ENCODE measurements around the gene CELA3A.
"Not testable (repeated sequence)": the region's sequence is repeated elsewhere in the genome, so short reads cannot be mapped to it uniquely, and the experiment has no call there.

The CELA3A gene

GRCh38 chr1:22001409-22001808, at the start of gene CELA3A:
CELA3A (plus strand) TSS chr1:22001657; CDS start chr1:22001675, 18 bp downstream.
- no peak for DNase-seq (ENCODE audit: low spot score)

- DNase-seq (ENCODE audit: low spot score): no peak
Observed at GRCh38 chr1:21952786-21953520, 48.5 kb upstream of the CELA3A start.

- DNase-seq (ENCODE audit: low spot score): no peak
Observed at GRCh38 chr1:21955058-21955457, 46.4 kb upstream of the CELA3A start.

GRCh38 chr1:21955501-21956281, 45.8 kb upstream of the CELA3A start:
- no peak for DNase-seq (ENCODE audit: low spot score)

GRCh38 chr1:21956720-21957552, 44.5 kb upstream of the CELA3A start:
- DNase-seq (ENCODE audit: low spot score): peak; percentile 32

- no peak for DNase-seq (ENCODE audit: low spot score)
Observed at GRCh38 chr1:21961337-21961736, 40.1 kb upstream of the CELA3A start.

GRCh38 chr1:21961799-21962198, 39.7 kb upstream of the CELA3A start:
- no peak for DNase-seq (ENCODE audit: low spot score)

GRCh38 chr1:21963477-21964217, 37.8 kb upstream of the CELA3A start:
- peak; percentile 80 for DNase-seq (ENCODE audit: low spot score)

- DNase-seq (ENCODE audit: low spot score): peak; percentile 66
Observed at GRCh38 chr1:21966247-21967000, 35.0 kb upstream of the CELA3A start.

GRCh38 chr1:21967216-21967615, 34.2 kb upstream of the CELA3A start:
- not testable (repeated sequence) for DNase-seq (ENCODE audit: low spot score)

GRCh38 chr1:21969066-21969465, 32.4 kb upstream of the CELA3A start:
- not testable (repeated sequence) for DNase-seq (ENCODE audit: low spot score)

GRCh38 chr1:21970523-21970922, 30.9 kb upstream of the CELA3A start:
- DNase-seq (ENCODE audit: low spot score): not testable (repeated sequence)

- DNase-seq (ENCODE audit: low spot score): not testable (repeated sequence)
Observed at GRCh38 chr1:21972973-21973441, 28.4 kb upstream of the CELA3A start.

GRCh38 chr1:21973948-21974347, 27.5 kb upstream of the CELA3A start:
- not testable (repeated sequence) for DNase-seq (ENCODE audit: low spot score)

GRCh38 chr1:21974699-21975098, 26.8 kb upstream of the CELA3A start:
- DNase-seq (ENCODE audit: low spot score): not testable (repeated sequence)

GRCh38 chr1:21975296-21975695, 26.2 kb upstream of the CELA3A start:
- not testable (repeated sequence) for DNase-seq (ENCODE audit: low spot score)

- not testable (repeated sequence) for DNase-seq (ENCODE audit: low spot score)
Observed at GRCh38 chr1:21976703-21977239, 24.7 kb upstream of the CELA3A start, which contains the start of gene CELA3B. CELA3B (plus strand) TSS chr1:21977022; CDS start chr1:21977040, 18 bp downstream.

- DNase-seq (ENCODE audit: low spot score): not testable (repeated sequence)
Observed at GRCh38 chr1:21978209-21978608, 23.2 kb upstream of the CELA3A start.

GRCh38 chr1:21980515-21981220, 20.8 kb upstream of the CELA3A start:
- not testable (repeated sequence) for DNase-seq (ENCODE audit: low spot score)

- DNase-seq (ENCODE audit: low spot score): not testable (repeated sequence)
Observed at GRCh38 chr1:21981253-21981652, 20.2 kb upstream of the CELA3A start.

All from AG20443 (cell line).